Colonic mucosa (tissue), 4 donors: ENCODE results near the gene WNK2. TPM values are rescaled to one million over a fixed set of nuclear protein-coding genes. Genes with fewer than 3 reads are reported as not detected.
A peak's percentile ranks its signal among the peaks of the same experiment; 100 is the strongest.

ENCODE experiments used
- DNase-seq: peaks from one replicate; pipeline ENCODE4 v3.0.0-alpha.2; 2020
- H3K27ac ChIP-seq: fragments of 200-600 bp; one replicate; pipeline ENCODE4 v1.8.0; 2021
- H3K27me3 ChIP-seq: fragments of 200-600 bp; one replicate; pipeline ENCODE4 v1.8.0; 2021
- H3K36me3 ChIP-seq: fragments of 200-600 bp; one replicate; pipeline ENCODE4 v1.8.0; 2021
- H3K4me1 ChIP-seq: fragments of 200-600 bp; one replicate; pipeline ENCODE4 v1.8.0; 2021; ENCODE audit warnings: mild to moderate bottlenecking
- H3K4me3 ChIP-seq: fragments of 200-600 bp; one replicate; pipeline ENCODE4 v1.8.0; 2021
- H3K9ac ChIP-seq, 2 donors: one replicate each; pipeline ENCODE4 v1.7.0; 2013; ENCODE audit warnings: control low read depth in 2 of 2, low read depth in 2 of 2, low read length in 2 of 2
- H3K9me3 ChIP-seq: fragments of 200-600 bp; one replicate; pipeline ENCODE4 v1.8.0; 2021
- CTCF ChIP-seq: fragments of 200-600 bp; IDR thresholded peaks from one replicate; pipeline ENCODE4 v1.8.0; 2022; ENCODE audit warnings: antibody characterized with exemption, mild to moderate bottlenecking
- intact Hi-C: fragments of 100-400 bp; cut with DNase I; formaldehyde crosslinking; loops from one replicate; pipeline ENCODE4 v1.14.1; 2022
- total RNA-seq, 2 donors: library from RNA; stranded (reverse); fragmentation: NEBNext Ultra II Directional in 1 of 2; extraction: Animal tissue kit (Norgen Biotek cat#: 25700) in 1 of 2; gene quantifications; one replicate each; pipeline ENCODE4 v1.2.1, GENCODE V29; 2021
- donor health status: healthy.
- donor health status: DM: no; HTN: no; CAD: no.
- donor health status: DM: no; HTN: no; CAD: no.

WNK2 gene
- total RNA-seq, 2 donors from 2014 or later: 161 to 238 TPM

GRCh38 chr9:93209576-93210323, 25.8 kb downstream of the WNK2 start:
- intact Hi-C loops: no loop called here
- Histone ChIP-seq H3K27me3 (no peaks in the 10 kb centered on the region), H3K36me3 (no peaks in the 10 kb centered on the region), H3K4me1 (peaks cover 22% of the 10 kb centered on the region), H3K27ac (peak overlapping the region; percentile 63), H3K9ac (peak overlapping the region; percentile 49 to 53), H3K4me3 (no peak overlapping the region), H3K9me3 (no peaks in the 10 kb centered on the region)
- DNase-seq: no peak
- TF ChIP-seq CTCF: no peak

GRCh38 chr9:93210324-93210973, 26.5 kb downstream of the WNK2 start:
- H3K9me3 ChIP-seq: no peaks in the 10 kb centered on the region

GRCh38 chr9:93210974-93211653, 27.2 kb downstream of the WNK2 start:
- no peak for TF ChIP-seq CTCF
- peaks cover 15% of the 10 kb centered on the region for H3K4me1 ChIP-seq
- H3K36me3 ChIP-seq: no peaks in the 10 kb centered on the region
- H3K4me3 ChIP-seq: no peak overlapping the region
- intact Hi-C loops: no loop called here
- H3K9me3 ChIP-seq: no peaks in the 10 kb centered on the region
- peak overlapping the region; percentile 63 for H3K27ac ChIP-seq
- no peaks in the 10 kb centered on the region for H3K27me3 ChIP-seq
- H3K9ac ChIP-seq: peak overlapping the region in 1 of 2 donors; percentile 48
- DNase-seq: no peak

More at GRCh38 chr9:93210324-93210973, 26.5 kb downstream of the WNK2 start:
- H3K36me3 ChIP-seq: no peaks in the 10 kb centered on the region
- intact Hi-C loops: no loop called here
- H3K27me3 ChIP-seq: no peaks in the 10 kb centered on the region
- TF ChIP-seq CTCF: no peak
- DNase-seq: no peak
- peaks cover 18% of the 10 kb centered on the region for H3K4me1 ChIP-seq
- H3K27ac ChIP-seq: peak overlapping the region; percentile 63
- peak overlapping the region in 1 of 2 donors; percentile 48 for H3K9ac ChIP-seq
- no peak overlapping the region for H3K4me3 ChIP-seq

- peaks cover 12% of the 10 kb centered on the region for H3K4me1 ChIP-seq
- intact Hi-C loops: no loop called here
Measured at GRCh38 chr9:93211654-93212001, 27.7 kb downstream of the WNK2 start.

More at GRCh38 chr9:93211654-93212001, 27.7 kb downstream of the WNK2 start:
- no peak overlapping the region for H3K4me3 ChIP-seq
- no peak for TF ChIP-seq CTCF
- H3K9me3 ChIP-seq: no peaks in the 10 kb centered on the region
- H3K27ac ChIP-seq: no peak overlapping the region
- no peaks in the 10 kb centered on the region for H3K27me3 ChIP-seq
- H3K36me3 ChIP-seq: no peaks in the 10 kb centered on the region
- DNase-seq: no peak
- no peak overlapping the region for H3K9ac ChIP-seq
